GM18873 (cell line): ENCODE data around the gene CHPT1.
"Not testable (repeated sequence)": the region's sequence is repeated elsewhere in the genome, so short reads cannot be mapped to it uniquely, and the experiment has no call there.

Experiments used
- ATAC-seq: cut with Tn5 transposase; IDR thresholded peaks from one replicate; pipeline ENCODE4 v1.9.1; 2021; ENCODE audit warnings: mild to moderate bottlenecking, moderate library complexity, moderate number of reproducible peaks; ENCODE audit not compliant: unreplicated experiment, low FRiP score

Gene CHPT1

DNA sequence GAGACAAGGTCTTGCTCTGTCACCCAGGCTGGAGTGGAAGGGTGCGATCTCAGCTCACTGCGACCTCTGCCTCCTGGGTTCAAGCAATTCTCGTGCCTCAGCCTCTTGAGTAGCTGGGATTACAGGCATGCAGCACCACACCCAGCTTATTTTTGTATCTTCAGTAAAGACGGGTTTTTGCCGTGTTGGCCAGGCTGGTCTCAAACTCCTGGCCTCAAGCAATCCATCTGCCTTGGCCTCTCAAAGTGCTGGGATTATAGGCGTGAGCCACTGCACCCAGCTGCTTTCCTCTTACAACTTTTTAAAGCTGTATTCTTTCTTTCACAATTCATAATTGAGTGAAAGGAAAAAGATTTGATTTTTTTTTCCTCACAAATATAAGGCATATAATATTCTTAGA, 15.8 kb upstream of the CHPT1 start:
- not testable (repeated sequence) for ATAC-seq

- no peak for ATAC-seq
Measured at GRCh38 chr12:101685092-101685491, 12.3 kb upstream of the CHPT1 start.

GRCh38 chr12:101686176-101686575, 11.3 kb upstream of the CHPT1 start:
- ATAC-seq: no peak

GRCh38 chr12:101690544-101691098, 6.8 kb upstream of the CHPT1 start:
- no peak for ATAC-seq

DNA sequence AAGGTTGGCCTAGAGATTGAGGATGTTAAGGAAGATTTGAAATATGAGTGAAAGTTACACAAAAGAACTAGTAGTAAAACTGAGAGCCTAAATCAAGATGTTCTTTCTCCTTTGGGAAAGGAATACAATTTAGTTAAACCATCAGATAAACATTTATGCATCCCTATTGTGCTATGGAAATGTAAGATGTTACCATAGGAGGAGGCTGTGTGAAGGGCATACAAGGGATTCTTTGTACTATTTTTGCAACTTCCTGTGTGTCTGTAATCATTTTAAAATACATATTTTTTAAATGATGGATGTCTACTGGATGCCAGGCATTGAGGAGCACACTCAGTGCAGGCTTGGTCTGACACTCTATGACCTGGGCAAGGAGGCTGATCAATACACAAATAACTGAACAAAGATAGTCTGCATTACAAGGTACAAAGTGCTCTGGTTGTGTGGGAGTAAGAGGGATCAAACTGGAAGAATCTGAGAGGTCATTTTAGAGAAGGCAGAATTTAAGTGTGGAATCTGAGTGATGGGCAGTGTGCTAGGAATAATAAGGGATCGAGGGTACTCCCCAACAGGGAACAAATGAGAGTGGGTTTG, 5.8 kb upstream of the CHPT1 start:
- ATAC-seq: no peak

GRCh38 chr12:101694297-101694848, 3.1 kb upstream of the CHPT1 start:
- ATAC-seq: no peak

DNA sequence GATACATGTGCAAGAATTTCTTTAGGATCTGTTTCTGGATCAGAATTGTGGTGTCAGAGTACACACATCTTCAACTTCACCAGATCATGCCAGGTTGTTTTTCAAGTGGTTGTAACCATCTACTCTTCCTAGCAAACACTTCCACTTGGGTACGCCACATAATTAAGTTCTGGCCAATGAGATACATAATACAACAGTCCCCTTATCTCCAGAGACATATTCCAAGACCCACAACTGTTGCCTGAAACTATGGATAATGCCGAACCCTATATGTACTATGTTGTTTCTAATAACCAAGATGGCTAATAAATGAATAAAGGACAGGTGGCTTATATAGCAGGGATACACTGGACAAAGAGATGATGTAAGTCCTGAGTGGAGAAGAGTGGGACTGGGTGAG, 2.5 kb upstream of the CHPT1 start:
- no peak for ATAC-seq

- ATAC-seq: no peak
Measured at GRCh38 chr12:101695706-101696105, 1.7 kb upstream of the CHPT1 start.

- ATAC-seq: peak; percentile 33
Measured at GRCh38 chr12:101696251-101697196, 916 bp upstream of the CHPT1 start.

DNA sequence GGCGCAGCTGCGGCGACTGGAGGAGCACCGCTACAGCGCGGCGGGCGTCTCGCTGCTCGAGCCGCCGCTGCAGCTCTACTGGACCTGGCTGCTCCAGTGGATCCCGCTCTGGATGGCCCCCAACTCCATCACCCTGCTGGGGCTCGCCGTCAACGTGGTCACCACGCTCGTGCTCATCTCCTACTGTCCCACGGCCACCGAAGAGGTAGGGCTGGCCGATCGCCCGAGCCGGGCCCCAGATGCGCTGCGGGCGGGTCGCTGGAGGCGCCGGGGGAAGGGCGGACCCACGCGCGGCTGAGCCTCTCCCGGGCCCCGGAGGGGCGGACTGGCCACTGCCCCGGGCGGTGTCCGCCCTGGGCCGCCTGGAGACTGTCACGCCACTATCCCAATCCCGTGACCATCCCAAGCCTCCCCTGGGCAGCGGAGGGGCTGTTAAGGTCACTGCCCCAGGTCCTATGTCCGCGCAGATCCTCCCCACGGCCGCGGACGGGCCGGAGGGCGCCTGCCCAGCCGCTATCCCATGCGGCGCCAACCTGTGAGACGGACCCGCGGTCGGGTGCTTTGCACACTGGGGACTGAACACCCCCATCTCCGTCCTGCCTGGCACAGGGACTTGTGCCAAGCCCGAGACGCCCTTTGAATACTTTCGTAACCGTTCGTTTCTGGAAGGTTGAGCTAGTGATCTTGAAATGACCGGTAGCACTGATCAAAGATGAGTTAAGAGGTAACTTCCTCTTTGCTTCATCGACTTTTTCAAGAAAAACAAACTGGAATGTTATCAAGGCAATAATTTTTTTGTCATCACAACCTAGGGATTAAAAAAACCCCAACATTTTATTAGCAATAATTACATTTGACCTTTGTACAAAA, 725 bp downstream of the CHPT1 start:
- peak; percentile 26 for ATAC-seq

DNA sequence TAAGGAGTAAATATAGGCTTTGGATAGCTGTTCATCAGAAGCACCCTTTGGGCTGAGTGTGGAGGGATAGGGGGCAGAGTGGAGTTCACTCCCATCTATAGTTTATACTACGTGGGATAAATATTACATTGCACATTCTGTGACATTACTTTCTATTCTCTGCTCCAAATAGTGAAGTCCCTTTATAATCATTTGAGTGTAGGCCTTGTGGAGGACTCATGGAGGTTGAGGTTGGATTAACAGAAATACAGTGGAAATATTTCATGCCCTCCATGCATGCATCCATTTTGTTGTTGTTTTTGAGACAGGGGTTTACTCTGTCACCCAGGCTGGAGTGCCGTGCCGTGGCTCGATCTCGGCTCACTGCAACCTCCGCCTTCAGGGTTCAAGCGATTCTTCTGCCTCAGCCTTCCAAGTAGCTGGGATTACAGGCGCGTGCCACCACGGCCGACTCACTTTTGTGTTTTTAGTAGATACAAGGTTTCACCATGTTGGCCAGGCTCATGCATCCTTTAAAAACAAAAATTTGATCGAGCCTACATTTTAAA, 1.4 kb downstream of the CHPT1 start:
- ATAC-seq: no peak

DNA sequence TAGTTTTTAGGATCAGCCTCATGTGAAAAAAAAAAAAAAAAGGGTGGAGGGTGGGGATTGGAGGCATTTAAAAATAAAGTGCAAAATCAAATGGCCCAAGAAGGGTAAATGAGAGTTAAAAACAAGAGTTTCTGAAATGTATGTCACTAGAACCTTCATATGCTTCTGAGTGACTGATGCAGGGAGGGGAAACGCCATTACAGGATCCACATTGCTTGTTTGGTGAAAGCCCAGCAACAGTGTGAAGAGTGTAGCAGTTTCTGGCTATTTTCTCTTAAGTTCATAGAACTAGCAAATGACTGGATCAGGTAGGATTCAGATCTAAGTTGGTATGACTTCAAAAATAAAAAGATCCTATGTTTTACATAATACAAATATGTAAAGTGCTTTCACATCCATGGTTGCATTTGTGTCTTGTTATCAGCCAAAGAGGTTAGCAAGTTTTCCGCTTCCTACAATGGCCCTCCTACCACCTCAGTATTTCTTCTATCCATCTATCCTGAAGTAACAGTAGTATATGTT, 2.9 kb downstream of the CHPT1 start:
- ATAC-seq: no peak

GRCh38 chr12:101703487-101703886, 6.0 kb downstream of the CHPT1 start:
- ATAC-seq: no peak

- ATAC-seq: no peak
Measured at GRCh38 chr12:101706403-101706802, 9.0 kb downstream of the CHPT1 start.

DNA sequence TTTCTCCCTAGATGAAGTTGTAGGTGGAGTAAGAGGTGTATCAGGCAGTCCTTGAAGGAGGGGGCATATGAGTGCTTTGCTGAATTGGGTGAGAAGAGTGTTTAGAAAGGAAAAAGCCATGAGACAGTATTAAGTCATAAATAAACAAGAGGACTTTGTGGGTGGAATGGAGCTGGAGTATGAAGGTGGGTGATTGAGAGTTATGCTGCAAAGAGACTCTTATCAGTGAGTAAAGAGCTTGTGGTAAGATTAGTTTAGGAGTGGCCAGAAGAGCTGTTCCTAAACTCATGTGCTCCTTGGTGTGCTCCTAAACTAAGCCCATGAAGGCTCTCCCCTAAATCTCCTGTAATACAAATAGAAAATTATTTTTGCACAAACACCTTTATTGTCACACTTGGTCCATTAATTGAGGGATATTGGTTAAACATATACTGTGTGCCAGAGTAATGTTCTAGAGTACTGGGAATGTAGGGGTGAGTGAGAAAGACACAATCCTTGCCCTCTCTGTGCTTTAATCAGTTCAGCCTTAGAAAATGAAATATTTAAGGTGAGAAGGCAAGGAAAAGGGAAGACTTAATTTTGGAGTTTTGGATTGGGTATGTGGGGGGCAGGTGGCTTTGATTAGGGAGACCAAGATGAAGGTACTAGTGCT, 9.8 kb downstream of the CHPT1 start:
- no peak for ATAC-seq

DNA sequence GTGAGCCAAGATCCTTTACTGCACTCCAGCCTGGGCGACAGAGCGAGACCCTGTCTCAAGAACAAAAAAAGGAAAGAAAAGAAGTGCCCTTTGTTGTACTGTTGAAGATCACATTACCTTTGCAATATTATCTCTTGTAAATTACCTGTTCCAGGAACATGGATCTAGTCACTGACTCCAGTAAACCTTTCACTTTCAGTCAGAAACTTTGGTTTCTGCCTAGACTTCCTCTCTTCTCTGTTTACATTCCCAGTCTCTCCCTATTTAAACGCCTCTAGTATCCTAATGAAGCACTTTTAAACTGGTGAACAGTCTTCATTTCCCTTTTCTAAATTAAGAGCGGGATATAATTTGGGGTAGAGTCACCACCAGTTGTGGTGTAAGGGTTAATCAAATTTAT, 12.8 kb downstream of the CHPT1 start:
- no peak for ATAC-seq

GRCh38 chr12:101713059-101713682, 15.7 kb downstream of the CHPT1 start:
- no peak for ATAC-seq

DNA sequence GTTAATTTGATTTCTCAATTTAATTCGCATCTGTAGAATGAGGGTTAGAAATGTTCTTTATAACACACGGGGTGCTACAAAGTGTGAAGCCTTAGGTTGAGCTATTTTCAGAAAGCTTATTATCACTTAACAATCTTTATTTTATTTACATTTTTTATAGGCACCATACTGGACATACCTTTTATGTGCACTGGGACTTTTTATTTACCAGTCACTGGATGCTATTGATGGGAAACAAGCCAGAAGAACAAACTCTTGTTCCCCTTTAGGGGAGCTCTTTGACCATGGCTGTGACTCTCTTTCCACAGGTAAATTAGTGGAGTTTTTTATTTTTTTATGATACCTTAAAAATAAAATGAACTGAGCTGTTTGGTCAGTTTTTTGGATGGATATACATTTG, 16.5 kb downstream of the CHPT1 start:
- ATAC-seq: no peak

GRCh38 chr12:101714877-101715444, 17.5 kb downstream of the CHPT1 start:
- no peak for ATAC-seq
